Measurements from ENCODE around the gene MMP17. TPM values are rescaled to one million over a fixed set of nuclear protein-coding genes. Genes with fewer than 3 reads are reported as not detected.

Gene MMP17
- total RNA-seq, 3 donors from 2014 or later: 0.28 to 0.92 (median 0.46) TPM

- no peak overlapping the region for H3K4me3 Mint-ChIP-seq
- H3K36me3 Mint-ChIP-seq (ENCODE audit: insufficient read depth): no peaks in the 10 kb centered on the region
- DNase-seq: no peak
- no peaks in the 10 kb centered on the region for H3K9me3 Mint-ChIP-seq
- ATAC-seq: no peak
- H3K27me3 Mint-ChIP-seq (ENCODE audit: low read depth): peaks cover 44% of the 10 kb centered on the region
- peaks cover 15% of the 10 kb centered on the region for H3K4me1 Mint-ChIP-seq (ENCODE audit: low read depth)
Measured at GRCh38 chr12:131831635-131832041, 3.4 kb downstream of the MMP17 start.

- Mint-ChIP-seq H3K36me3 (ENCODE audit: insufficient read depth) (no peaks in the 10 kb centered on the region), H3K4me3 (no peak overlapping the region), H3K4me1 (ENCODE audit: low read depth) (peaks cover 14% of the 10 kb centered on the region), H3K9me3 (no peaks in the 10 kb centered on the region), H3K27me3 (ENCODE audit: low read depth) (peaks cover 36% of the 10 kb centered on the region)
- DNase-seq: no peak
- ATAC-seq: no peak
Measured at GRCh38 chr12:131832321-131833231, 4.4 kb downstream of the MMP17 start.

- H3K27me3 Mint-ChIP-seq (ENCODE audit: low read depth): peaks cover 34% of the 10 kb centered on the region
- DNase-seq: no peak
- no peaks in the 10 kb centered on the region for H3K9me3 Mint-ChIP-seq
- H3K4me1 Mint-ChIP-seq (ENCODE audit: low read depth): peaks cover 12% of the 10 kb centered on the region
- no peak for ATAC-seq
- no peaks in the 10 kb centered on the region for H3K36me3 Mint-ChIP-seq (ENCODE audit: insufficient read depth)
- no peak overlapping the region for H3K4me3 Mint-ChIP-seq
Measured at GRCh38 chr12:131833288-131833895, 5.2 kb downstream of the MMP17 start.

- ATAC-seq: no peak
- peaks cover 12% of the 10 kb centered on the region for H3K4me1 Mint-ChIP-seq (ENCODE audit: low read depth)
- no peaks in the 10 kb centered on the region for H3K9me3 Mint-ChIP-seq
- H3K36me3 Mint-ChIP-seq (ENCODE audit: insufficient read depth): no peaks in the 10 kb centered on the region
- no peak for DNase-seq
- peaks cover 34% of the 10 kb centered on the region for H3K27me3 Mint-ChIP-seq (ENCODE audit: low read depth)
- H3K4me3 Mint-ChIP-seq: no peak overlapping the region
Measured at GRCh38 chr12:131833896-131834641, 5.9 kb downstream of the MMP17 start.

GRCh38 chr12:131834798-131835615, 6.8 kb downstream of the MMP17 start:
- no peak overlapping the region for H3K4me3 Mint-ChIP-seq
- ATAC-seq: no peak
- no peaks in the 10 kb centered on the region for H3K36me3 Mint-ChIP-seq (ENCODE audit: insufficient read depth)
- H3K9me3 Mint-ChIP-seq: no peaks in the 10 kb centered on the region
- DNase-seq: no peak
- H3K27me3 Mint-ChIP-seq (ENCODE audit: low read depth): peaks cover 28% of the 10 kb centered on the region
- peaks cover 6% of the 10 kb centered on the region for H3K4me1 Mint-ChIP-seq (ENCODE audit: low read depth)

- ATAC-seq (no peak), DNase-seq (no peak)
- H3K9me3 Mint-ChIP-seq: no peaks in the 10 kb centered on the region
- H3K4me3 Mint-ChIP-seq: no peak overlapping the region
- H3K27me3 Mint-ChIP-seq (ENCODE audit: low read depth): peaks cover 26% of the 10 kb centered on the region
- H3K4me1 Mint-ChIP-seq (ENCODE audit: low read depth): peaks cover 5% of the 10 kb centered on the region
- no peaks in the 10 kb centered on the region for H3K36me3 Mint-ChIP-seq (ENCODE audit: insufficient read depth)
Measured at GRCh38 chr12:131835616-131836171, 7.5 kb downstream of the MMP17 start.

- H3K9me3 Mint-ChIP-seq: no peaks in the 10 kb centered on the region
- no peaks in the 10 kb centered on the region for H3K4me1 Mint-ChIP-seq (ENCODE audit: low read depth)
- H3K4me3 Mint-ChIP-seq: no peak overlapping the region
Measured at GRCh38 chr12:131836193-131836592, 8.0 kb downstream of the MMP17 start.

GRCh38 chr12:131836714-131837397, 8.7 kb downstream of the MMP17 start:
- DNase-seq (no peak), ATAC-seq (no peak)
- Mint-ChIP-seq H3K4me1 (ENCODE audit: low read depth) (no peaks in the 10 kb centered on the region), H3K36me3 (ENCODE audit: insufficient read depth) (no peaks in the 10 kb centered on the region), H3K4me3 (no peak overlapping the region), H3K9me3 (no peaks in the 10 kb centered on the region), H3K27me3 (ENCODE audit: low read depth) (peaks cover 16% of the 10 kb centered on the region)

More at GRCh38 chr12:131836193-131836592, 8.0 kb downstream of the MMP17 start:
- no peak for ATAC-seq
- Mint-ChIP-seq H3K36me3 (ENCODE audit: insufficient read depth) (no peaks in the 10 kb centered on the region), H3K27me3 (ENCODE audit: low read depth) (peaks cover 21% of the 10 kb centered on the region)
- no peak for DNase-seq

- no peaks in the 10 kb centered on the region for H3K36me3 Mint-ChIP-seq (ENCODE audit: insufficient read depth)
- H3K9me3 Mint-ChIP-seq: no peaks in the 10 kb centered on the region
- no peak for ATAC-seq
- no peaks in the 10 kb centered on the region for H3K4me1 Mint-ChIP-seq (ENCODE audit: low read depth)
- no peak overlapping the region for H3K4me3 Mint-ChIP-seq
- no peaks in the 10 kb centered on the region for H3K27me3 Mint-ChIP-seq (ENCODE audit: low read depth)
- no peak for DNase-seq
Measured at GRCh38 chr12:131840643-131841416, 12.6 kb downstream of the MMP17 start.

GRCh38 chr12:131841547-131841946, 13.4 kb downstream of the MMP17 start:
- Mint-ChIP-seq H3K4me3 (no peak overlapping the region), H3K9me3 (no peaks in the 10 kb centered on the region), H3K36me3 (ENCODE audit: insufficient read depth) (no peaks in the 10 kb centered on the region), H3K27me3 (ENCODE audit: low read depth) (no peaks in the 10 kb centered on the region), H3K4me1 (ENCODE audit: low read depth) (no peaks in the 10 kb centered on the region)
- no peak for DNase-seq
- no peak for ATAC-seq

GRCh38 chr12:131842169-131842568, 14.0 kb downstream of the MMP17 start:
- DNase-seq (no peak), ATAC-seq (no peak)
- no peaks in the 10 kb centered on the region for H3K27me3 Mint-ChIP-seq (ENCODE audit: low read depth)
- H3K36me3 Mint-ChIP-seq (ENCODE audit: insufficient read depth): no peaks in the 10 kb centered on the region
- no peaks in the 10 kb centered on the region for H3K9me3 Mint-ChIP-seq
- no peak overlapping the region for H3K4me3 Mint-ChIP-seq
- H3K4me1 Mint-ChIP-seq (ENCODE audit: low read depth): no peaks in the 10 kb centered on the region

- Mint-ChIP-seq H3K4me3 (no peak overlapping the region), H3K9me3 (no peaks in the 10 kb centered on the region), H3K36me3 (ENCODE audit: insufficient read depth) (no peaks in the 10 kb centered on the region), H3K4me1 (ENCODE audit: low read depth) (no peaks in the 10 kb centered on the region), H3K27me3 (ENCODE audit: low read depth) (no peaks in the 10 kb centered on the region)
- ATAC-seq (no peak), DNase-seq (no peak)
Measured at GRCh38 chr12:131843527-131843926, 15.3 kb downstream of the MMP17 start.

- H3K9me3 Mint-ChIP-seq: no peaks in the 10 kb centered on the region
Measured at GRCh38 chr12:131844140-131844539, 15.9 kb downstream of the MMP17 start.

More at GRCh38 chr12:131844140-131844539, 15.9 kb downstream of the MMP17 start:
- DNase-seq: no peak
- H3K36me3 Mint-ChIP-seq (ENCODE audit: insufficient read depth): no peaks in the 10 kb centered on the region
- no peak overlapping the region for H3K4me3 Mint-ChIP-seq
- no peak for ATAC-seq
- no peaks in the 10 kb centered on the region for H3K4me1 Mint-ChIP-seq (ENCODE audit: low read depth)
- H3K27me3 Mint-ChIP-seq (ENCODE audit: low read depth): no peaks in the 10 kb centered on the region

Data from activated T-cell treated with anti-CD3 and anti-CD28 coated beads, Interleukin-2, amount 50 U/mL, for 4 hours (primary cell).